Tibial nerve (tissue), 4 donors: Measurements from ENCODE around the gene BAD. TPM values are rescaled to one million over a fixed set of nuclear protein-coding genes. Genes with fewer than 3 reads are reported as not detected.

Experiments used
- DNase-seq, 2 donors: peaks; one replicate each; pipeline ENCODE4 v3.0.0-alpha.2; 2019; ENCODE audit warnings: low spot score in 2 of 2
- H3K27ac ChIP-seq, 4 donors: fragments of 200-600 bp; sonication (generic) in 3 of 4; one replicate each; pipeline ENCODE4 v1.5.1; 2017 to 2019; ENCODE audit warnings: mild to moderate bottlenecking in 1 of 4
- H3K27me3 ChIP-seq, 2 donors: fragments of 200-600 bp; sonication (generic) in 1 of 2; one replicate each; pipeline versions ENCODE4 v1.5.1 to v1.6.0; 2017 to 2019
- H3K36me3 ChIP-seq, 3 donors: fragments of 200-600 bp; sonication (generic); one replicate each; pipeline ENCODE4 v1.5.1; 2018 to 2019
- H3K4me1 ChIP-seq, 4 donors: fragments of 200-600 bp; sonication (generic) in 3 of 4; one replicate each; pipeline ENCODE4 v1.5.1; 2017 to 2019
- H3K4me3 ChIP-seq, 4 donors: fragments of 200-600 bp; sonication (generic) in 3 of 4; one replicate each; pipeline ENCODE4 v1.5.1; 2017 to 2019; ENCODE audit warnings: mild to moderate bottlenecking in 1 of 4, moderate library complexity in 1 of 4
- H3K9me3 ChIP-seq, 4 donors: fragments of 200-600 bp; sonication (generic) in 3 of 4; one replicate each; pipeline ENCODE4 v1.5.1; 2017 to 2019
- EP300 ChIP-seq, 2 donors: sonication (generic); formaldehyde crosslinking; IDR thresholded peaks; one replicate each; pipeline ENCODE4 v1.6.1; 2017; ENCODE audit warnings: antibody characterized with exemption in 2 of 2, mild to moderate bottlenecking in 1 of 2
- POLR2A ChIP-seq, 2 donors: fragments of 450-650 bp; IDR thresholded peaks; one replicate each; pipeline ENCODE4 v1.6.1; 2017; ENCODE audit warnings: antibody characterized with exemption in 2 of 2, mild to moderate bottlenecking in 2 of 2, moderate library complexity in 2 of 2
- WGBS, 2 donors: methylation state at CpG; one replicate each; pipeline ENCODE4 v1.1.5; 2018; 5-methylcytosine and 5-hydroxymethylcytosine counted together
- total RNA-seq, 4 donors: library from RNA; depleted of rRNA; stranded (reverse); fragments of >200 nt; gene quantifications; one replicate each; pipeline ENCODE4 v1.1.0, GENCODE V29; 2016
- TF ChIP-seq, protein P1 (sequence below), 5 experiments: fragments of 200-600 bp in 3 of 5; fragments of 450-650 bp in 2 of 5; sonication (generic) in 3 of 5; IDR thresholded peaks; one replicate each; pipeline ENCODE4 v1.5.1; 2016 to 2019; ENCODE audit warnings: antibody characterized with exemption in 5 of 5, mild to moderate bottlenecking in 3 of 5, moderate library complexity in 2 of 5

BAD gene
- total RNA-seq, 4 donors from 2014 or later, result 110 to 143 (median 124) TPM

DNA sequence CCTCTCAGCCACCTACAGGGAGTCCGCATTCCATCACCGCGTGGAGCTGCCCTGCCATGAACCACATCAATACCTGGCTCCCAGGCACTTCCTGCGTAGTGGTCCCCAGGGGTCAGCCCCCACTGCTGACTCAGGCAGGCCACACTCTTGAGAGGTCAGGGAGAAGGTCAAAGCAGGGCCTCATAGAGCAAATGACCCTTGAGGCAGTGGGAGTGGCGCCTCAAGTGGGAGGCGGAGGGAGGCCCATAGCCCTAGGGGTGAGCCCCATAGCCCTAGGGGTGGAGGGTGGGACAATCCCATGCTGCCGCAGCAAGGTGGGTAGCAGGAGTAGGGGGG is 38.4 kb upstream of the BAD start:
- Histone ChIP-seq H3K27me3 (no peaks in the 10 kb centered on the region), H3K27ac (no peak overlapping the region), H3K4me3 (no peak overlapping the region), H3K36me3 (peaks cover 0 to 41% (median 11%) of the 10 kb centered on the region in 3 donors), H3K4me1 (peaks cover 0 to 18% (median 7%) of the 10 kb centered on the region in 4 donors), H3K9me3 (peaks cover 0 to 5% (median 0%) of the 10 kb centered on the region in 4 donors)
- WGBS, 2 donors, result 45 to 69% methylated on average over 2 to 7 of the region's 7 CpGs
- TF ChIP-seq, protein P1, sequence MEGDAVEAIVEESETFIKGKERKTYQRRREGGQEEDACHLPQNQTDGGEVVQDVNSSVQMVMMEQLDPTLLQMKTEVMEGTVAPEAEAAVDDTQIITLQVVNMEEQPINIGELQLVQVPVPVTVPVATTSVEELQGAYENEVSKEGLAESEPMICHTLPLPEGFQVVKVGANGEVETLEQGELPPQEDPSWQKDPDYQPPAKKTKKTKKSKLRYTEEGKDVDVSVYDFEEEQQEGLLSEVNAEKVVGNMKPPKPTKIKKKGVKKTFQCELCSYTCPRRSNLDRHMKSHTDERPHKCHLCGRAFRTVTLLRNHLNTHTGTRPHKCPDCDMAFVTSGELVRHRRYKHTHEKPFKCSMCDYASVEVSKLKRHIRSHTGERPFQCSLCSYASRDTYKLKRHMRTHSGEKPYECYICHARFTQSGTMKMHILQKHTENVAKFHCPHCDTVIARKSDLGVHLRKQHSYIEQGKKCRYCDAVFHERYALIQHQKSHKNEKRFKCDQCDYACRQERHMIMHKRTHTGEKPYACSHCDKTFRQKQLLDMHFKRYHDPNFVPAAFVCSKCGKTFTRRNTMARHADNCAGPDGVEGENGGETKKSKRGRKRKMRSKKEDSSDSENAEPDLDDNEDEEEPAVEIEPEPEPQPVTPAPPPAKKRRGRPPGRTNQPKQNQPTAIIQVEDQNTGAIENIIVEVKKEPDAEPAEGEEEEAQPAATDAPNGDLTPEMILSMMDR (IDR thresholded peaks at IDR 0.05), result no peak
- no peak for TF ChIP-seq POLR2A (IDR thresholded peaks at IDR 0.05)
- TF ChIP-seq EP300 (IDR thresholded peaks at IDR 0.05), result no peak
- no peak for DNase-seq

GRCh38 chr11:64321533-64321932 is 37.1 kb upstream of the BAD start:
- DNase-seq, result no peak
- Histone ChIP-seq H3K27me3 (no peaks in the 10 kb centered on the region), H3K4me1 (peaks cover 0 to 23% (median 10%) of the 10 kb centered on the region in 4 donors), H3K4me3 (no peak overlapping the region), H3K27ac (peak overlapping the region in 1 of 4 donors; percentile 40), H3K36me3 (peaks cover 0 to 41% (median 11%) of the 10 kb centered on the region in 3 donors), H3K9me3 (no peaks in the 10 kb centered on the region)
- 82 to 89% methylated on average over 5 of the region's 5 CpGs for WGBS, 2 donors
- TF ChIP-seq EP300 (IDR thresholded peaks at IDR 0.05) (no peak), POLR2A (IDR thresholded peaks at IDR 0.05) (no peak)
- TF ChIP-seq, protein P1 (IDR thresholded peaks at IDR 0.05), result no peak

- no peaks in the 10 kb centered on the region for H3K27me3 ChIP-seq
- 80 to 83% methylated on average over 5 of the region's 5 CpGs for WGBS, 2 donors
- DNase-seq, result no peak
- peaks cover 0 to 28% (median 12%) of the 10 kb centered on the region in 4 donors for H3K4me1 ChIP-seq
- H3K27ac ChIP-seq, result peak overlapping the region in 1 of 4 donors; percentile 40
- no peak overlapping the region for H3K4me3 ChIP-seq
- peaks cover 0 to 46% (median 11%) of the 10 kb centered on the region in 3 donors for H3K36me3 ChIP-seq
- TF ChIP-seq, protein P1 (IDR thresholded peaks at IDR 0.05), result no peak
- no peak for TF ChIP-seq POLR2A (IDR thresholded peaks at IDR 0.05)
- no peak for TF ChIP-seq EP300 (IDR thresholded peaks at IDR 0.05)
- no peaks in the 10 kb centered on the region for H3K9me3 ChIP-seq
Observed at GRCh38 chr11:64321026-64321425, 36.6 kb upstream of the BAD start.

GRCh38 chr11:64320556-64320955 is 36.1 kb upstream of the BAD start:
- no peaks in the 10 kb centered on the region for H3K27me3 ChIP-seq
- 93% methylated on average over 7 of the region's 7 CpGs for WGBS, 2 donors
- peak overlapping the region in 1 of 4 donors; percentile 40 for H3K27ac ChIP-seq
- peaks cover 0 to 33% (median 13%) of the 10 kb centered on the region in 4 donors for H3K4me1 ChIP-seq
- no peak for DNase-seq
- TF ChIP-seq, protein P1 (IDR thresholded peaks at IDR 0.05), result no peak
- TF ChIP-seq EP300 (IDR thresholded peaks at IDR 0.05), result no peak
- no peak for TF ChIP-seq POLR2A (IDR thresholded peaks at IDR 0.05)
- H3K36me3 ChIP-seq, result peaks cover 0 to 51% (median 15%) of the 10 kb centered on the region in 3 donors
- H3K9me3 ChIP-seq, result no peaks in the 10 kb centered on the region
- no peak overlapping the region for H3K4me3 ChIP-seq

- TF ChIP-seq POLR2A (IDR thresholded peaks at IDR 0.05) (no peak), EP300 (IDR thresholded peaks at IDR 0.05) (no peak)
- TF ChIP-seq, protein P1 (IDR thresholded peaks at IDR 0.05), result no peak
- Histone ChIP-seq H3K9me3 (no peaks in the 10 kb centered on the region), H3K27ac (peak overlapping the region; percentile 96 to 99 (median 98)), H3K36me3 (peaks cover 0 to 66% (median 19%) of the 10 kb centered on the region in 3 donors), H3K27me3 (no peaks in the 10 kb centered on the region), H3K4me1 (peaks cover 0 to 34% (median 13%) of the 10 kb centered on the region in 4 donors), H3K4me3 (peak overlapping the region; percentile 51 to 96 (median 84))
- WGBS, 2 donors, result 28 to 30% methylated on average over 16 to 19 of the region's 19 CpGs
- no peak for DNase-seq
Observed at GRCh38 chr11:64318766-64319761, 34.6 kb upstream of the BAD start.
